ENCODE measurements around the gene TDRD7. TPM values are rescaled to one million over a fixed set of nuclear protein-coding genes. Genes with fewer than 3 reads are reported as not detected.

TDRD7 gene
- total RNA-seq, 4 donors from 2014 or later, result 8.5 to 16.5 (median 13.3) TPM

- no peak for TF ChIP-seq CTCF (IDR thresholded peaks at IDR 0.05; ENCODE audit: low read depth)
Measured at GRCh38 chr9:97480174-97480573, 68.3 kb downstream of the TDRD7 start.

GRCh38 chr9:97480749-97481148, 68.9 kb downstream of the TDRD7 start:
- TF ChIP-seq CTCF (IDR thresholded peaks at IDR 0.05; ENCODE audit: low read depth), result no peak

GRCh38 chr9:97484134-97484533, 72.2 kb downstream of the TDRD7 start:
- no peak for TF ChIP-seq CTCF (IDR thresholded peaks at IDR 0.05; ENCODE audit: low read depth)

GRCh38 chr9:97487107-97487506, 75.2 kb downstream of the TDRD7 start:
- no peak for TF ChIP-seq CTCF (IDR thresholded peaks at IDR 0.05; ENCODE audit: low read depth)

- no peak for TF ChIP-seq CTCF (IDR thresholded peaks at IDR 0.05; ENCODE audit: low read depth)
Measured at GRCh38 chr9:97487861-97488260, 76.0 kb downstream of the TDRD7 start.

- no peak for TF ChIP-seq CTCF (IDR thresholded peaks at IDR 0.05; ENCODE audit: low read depth)
Measured at GRCh38 chr9:97491216-97491999, 79.5 kb downstream of the TDRD7 start.

GRCh38 chr9:97500263-97500662, 88.4 kb downstream of the TDRD7 start:
- no peak for TF ChIP-seq CTCF (IDR thresholded peaks at IDR 0.05; ENCODE audit: low read depth)

Data from subcutaneous adipose tissue (tissue), 4 donors.